HFFc6 (cell line): Measurements from ENCODE around the gene NLRP7. TPM values are rescaled to one million over a fixed set of nuclear protein-coding genes. Genes with fewer than 3 reads are reported as not detected.
"Not testable (repeated sequence)": the region's sequence is repeated elsewhere in the genome, so short reads cannot be mapped to it uniquely, and the experiment has no call there.

Experiments
- DNase-seq: peaks from one replicate; pipeline ENCODE4 v3.0.0-alpha.2; 2018
- H3K27ac Mint-ChIP-seq: 2 replicates; pipeline ENCODE4 v1.8.0; 2020; ENCODE audit warnings: mild to moderate bottlenecking, mixed read lengths
- H3K27me3 Mint-ChIP-seq: 2 replicates; pipeline ENCODE4 v1.8.0; 2021; ENCODE audit warnings: mild to moderate bottlenecking, moderate library complexity, mixed read lengths; ENCODE audit not compliant: insufficient read depth
- H3K36me3 Mint-ChIP-seq: 2 replicates; pipeline ENCODE4 v1.8.0; 2021; ENCODE audit warnings: low read depth, mixed read lengths
- H3K4me1 Mint-ChIP-seq: 2 replicates; pipeline ENCODE4 v1.8.0; 2020; ENCODE audit warnings: low read depth, mixed read lengths
- H3K4me3 Mint-ChIP-seq: 2 replicates; pipeline ENCODE4 v1.8.0; 2020; ENCODE audit warnings: mild to moderate bottlenecking, moderate library complexity, mixed read lengths
- H3K9me3 Mint-ChIP-seq: 2 replicates; pipeline ENCODE4 v1.8.0; 2020; ENCODE audit warnings: mild to moderate bottlenecking, mixed read lengths
- CTCF ChIP-seq: fragments of 200-600 bp; sonication (generic); IDR thresholded peaks from 2 replicates; pipeline ENCODE4 v1.5.0; 2021; ENCODE audit warnings: antibody characterized with exemption, mild to moderate bottlenecking
- total RNA-seq, 6 experiments: library from RNA; stranded (reverse); fragmentation: NEBNext Ultra II Directional; extraction: Animal tissue kit (Norgen Biotek cat#: 25700); gene quantifications; 2 replicates in 1 of 6; 3 replicates in 5 of 6; pipeline ENCODE4 v1.2.3, GENCODE V29; 2021

NLRP7 gene
- total RNA-seq, 6 experiments from 2014 or later = not detected

DNA sequence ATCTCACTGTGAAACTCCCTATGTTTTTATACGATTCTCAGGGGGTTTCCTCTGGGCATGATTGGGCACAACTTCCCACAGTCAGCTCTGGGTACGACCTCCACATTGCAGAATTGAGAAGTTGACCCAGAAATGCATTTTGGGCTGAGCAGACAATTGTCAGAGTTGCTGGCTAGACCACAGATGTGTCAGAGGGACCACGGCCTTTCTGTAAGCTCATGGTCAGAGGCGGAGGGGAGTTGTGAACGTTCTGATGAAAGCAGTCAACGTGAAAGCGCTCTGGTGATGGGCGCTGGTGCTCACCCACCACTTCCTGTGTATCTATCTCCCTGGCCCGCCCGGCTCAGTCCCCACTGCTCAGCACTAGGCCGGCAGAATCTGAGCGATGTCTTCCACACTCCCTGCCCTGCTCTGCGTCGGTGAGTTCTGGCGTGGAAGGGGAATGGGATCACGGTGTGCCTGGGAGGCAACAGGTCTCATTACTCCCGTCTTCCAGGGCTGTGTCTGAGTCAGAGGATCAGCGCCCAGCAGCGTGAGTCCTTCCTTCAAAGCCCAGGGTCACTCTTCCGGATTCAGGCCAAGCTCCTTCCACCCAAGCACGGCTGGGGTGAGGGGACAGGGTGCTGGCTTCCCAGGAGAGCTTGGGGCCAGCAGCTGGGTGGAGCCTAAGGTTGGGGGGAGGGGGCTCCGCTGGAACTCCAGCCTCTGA, 41.4 kb downstream of the NLRP7 start, which contains the start of gene NCR1:
Gene NCR1, plus strand, starts transcription at position 346 of the 709 bp plus-strand sequence. Its CDS starts 40 bp downstream, at position 386.
- peaks cover 36% of the 10 kb centered on the region for H3K9me3 Mint-ChIP-seq
- DNase-seq = no peak
- H3K4me3 Mint-ChIP-seq = no peak within 1 kb of the TSS
- H3K27me3 Mint-ChIP-seq = no peaks in the 10 kb centered on the region; the same call in 1 of the 2 replicates
- no peak within 1 kb of the TSS for H3K27ac Mint-ChIP-seq
- no peak for TF ChIP-seq CTCF
- H3K4me1 Mint-ChIP-seq = no peaks in the 10 kb centered on the region
- peaks cover 9% of the 10 kb centered on the region; the same call in 1 of the 2 replicates for H3K36me3 Mint-ChIP-seq

DNA sequence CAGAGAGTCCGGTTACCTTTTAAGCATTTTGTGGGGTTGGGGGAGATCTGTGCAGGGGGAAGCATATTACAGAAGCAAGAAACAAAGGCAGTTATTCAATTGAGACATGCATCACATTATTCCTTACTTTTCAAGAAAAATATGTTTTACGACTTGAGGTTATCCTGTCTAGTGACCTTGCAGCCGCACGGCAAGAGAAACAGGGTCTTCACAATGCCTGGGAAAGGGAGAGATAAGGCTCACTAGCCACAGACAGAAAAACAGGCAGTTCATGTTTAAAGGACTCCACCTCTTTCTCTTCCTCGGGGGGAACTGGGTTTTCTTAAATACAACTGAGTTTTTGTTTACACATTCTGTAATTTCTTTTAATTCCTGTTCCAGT, 41.9 kb downstream of the NLRP7 start:
- Mint-ChIP-seq H3K36me3 (peaks cover 5% of the 10 kb centered on the region; the same call in 1 of the 2 replicates), H3K4me3 (no peak overlapping the region), H3K27me3 (no peaks in the 10 kb centered on the region; the same call in 1 of the 2 replicates), H3K27ac (no peak overlapping the region), H3K4me1 (no peaks in the 10 kb centered on the region), H3K9me3 (peaks cover 35% of the 10 kb centered on the region)
- no peak for DNase-seq
- no peak for TF ChIP-seq CTCF

GRCh38 chr19:54904261-54904660, 43.1 kb downstream of the NLRP7 start:
- not testable (repeated sequence) for H3K4me1 Mint-ChIP-seq, H3K27me3 Mint-ChIP-seq, DNase-seq, H3K27ac Mint-ChIP-seq, H3K4me3 Mint-ChIP-seq, H3K36me3 Mint-ChIP-seq
- peaks cover 41% of the 10 kb centered on the region for H3K9me3 Mint-ChIP-seq

DNA sequence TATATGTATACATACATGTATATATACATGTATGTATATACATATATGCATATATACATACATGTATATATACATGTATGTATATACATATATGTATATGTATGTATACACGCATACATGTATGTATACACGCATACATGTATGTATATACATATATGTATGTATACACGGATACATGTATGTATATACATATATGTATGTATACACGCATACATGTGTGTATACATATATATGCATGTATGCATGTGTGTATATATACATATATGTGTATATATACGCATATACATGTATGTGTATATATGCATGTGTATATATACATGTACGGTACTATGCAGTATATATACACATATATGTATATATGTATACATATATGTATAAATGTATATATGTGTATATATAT, 44.0 kb downstream of the NLRP7 start:
- H3K4me1 Mint-ChIP-seq = no peaks in the 10 kb centered on the region
- peaks cover 47% of the 10 kb centered on the region for H3K9me3 Mint-ChIP-seq
- no peak overlapping the region for H3K27ac Mint-ChIP-seq
- no peak for DNase-seq
- 0 out of 2 replicates have a peak, but pooled peaks cover 6% of the 10 kb centered on the region for H3K36me3 Mint-ChIP-seq
- no peak for TF ChIP-seq CTCF
- H3K27me3 Mint-ChIP-seq = peaks cover 1% of the 10 kb centered on the region
- H3K4me3 Mint-ChIP-seq = no peak overlapping the region

- no peaks in the 10 kb centered on the region for H3K4me1 Mint-ChIP-seq
- 0 out of 2 replicates have a peak, but pooled peaks cover 6% of the 10 kb centered on the region for H3K36me3 Mint-ChIP-seq
- H3K9me3 Mint-ChIP-seq = peaks cover 52% of the 10 kb centered on the region
- no peak overlapping the region for H3K4me3 Mint-ChIP-seq
- no peak overlapping the region for H3K27ac Mint-ChIP-seq
- no peak for DNase-seq
- H3K27me3 Mint-ChIP-seq = peaks cover 1% of the 10 kb centered on the region
- TF ChIP-seq CTCF = no peak
Measured at GRCh38 chr19:54902061-54902460, 45.3 kb downstream of the NLRP7 start.

DNA sequence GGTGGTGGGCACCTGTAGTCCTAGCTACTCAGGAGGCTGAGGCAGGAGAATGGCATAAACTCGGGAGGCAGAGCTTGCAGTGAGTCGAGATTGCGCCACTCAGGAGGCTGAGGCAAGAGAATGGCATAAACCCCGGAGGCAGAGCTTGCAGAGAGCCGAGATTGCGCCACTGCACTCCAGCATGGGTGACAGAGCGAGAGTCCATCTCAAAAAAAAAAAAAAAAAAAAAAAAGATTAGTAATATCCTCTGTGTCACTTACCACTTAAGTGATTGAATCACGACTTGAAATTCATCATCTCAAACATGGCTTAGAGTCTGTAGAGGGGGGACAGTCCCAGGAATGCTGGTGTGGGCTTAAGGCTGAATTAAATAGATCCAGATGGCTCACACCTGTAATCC, 46.2 kb downstream of the NLRP7 start:
- not testable (repeated sequence) for H3K27ac Mint-ChIP-seq, H3K4me1 Mint-ChIP-seq
- H3K36me3 Mint-ChIP-seq = 0 out of 2 replicates have a peak, but pooled peaks cover 10% of the 10 kb centered on the region

DNA sequence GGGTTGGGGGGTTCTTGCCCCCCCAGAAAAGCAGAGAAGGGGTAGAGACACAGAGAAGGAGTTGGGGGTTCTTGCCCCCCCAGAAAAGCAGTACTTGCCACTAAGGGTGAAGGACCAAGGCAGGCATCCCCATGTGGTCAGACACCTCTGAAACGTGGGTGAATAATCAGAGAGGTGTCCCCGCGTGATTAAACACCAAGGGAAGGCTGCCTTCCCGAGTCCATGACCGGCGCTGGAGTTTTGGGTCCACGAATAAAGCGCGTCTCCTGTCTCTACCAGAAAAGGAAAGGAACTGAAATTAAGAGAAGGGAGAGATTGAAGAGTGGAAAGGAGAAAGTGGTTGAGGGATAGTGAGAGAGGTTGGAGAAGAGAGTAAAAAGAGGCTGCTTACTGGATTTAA, 47.7 kb downstream of the NLRP7 start:
- not testable (repeated sequence) for H3K4me1 Mint-ChIP-seq, H3K4me3 Mint-ChIP-seq, H3K27me3 Mint-ChIP-seq, H3K27ac Mint-ChIP-seq, DNase-seq
- Mint-ChIP-seq H3K9me3 (peaks cover 52% of the 10 kb centered on the region), H3K36me3 (0 out of 2 replicates have a peak, but pooled peaks cover 10% of the 10 kb centered on the region)

More for the DNA sequence above, 46.2 kb downstream of the NLRP7 start:
- H3K9me3 Mint-ChIP-seq = peaks cover 58% of the 10 kb centered on the region
- H3K4me3 Mint-ChIP-seq, H3K27me3 Mint-ChIP-seq, DNase-seq: not testable (repeated sequence)

DNA sequence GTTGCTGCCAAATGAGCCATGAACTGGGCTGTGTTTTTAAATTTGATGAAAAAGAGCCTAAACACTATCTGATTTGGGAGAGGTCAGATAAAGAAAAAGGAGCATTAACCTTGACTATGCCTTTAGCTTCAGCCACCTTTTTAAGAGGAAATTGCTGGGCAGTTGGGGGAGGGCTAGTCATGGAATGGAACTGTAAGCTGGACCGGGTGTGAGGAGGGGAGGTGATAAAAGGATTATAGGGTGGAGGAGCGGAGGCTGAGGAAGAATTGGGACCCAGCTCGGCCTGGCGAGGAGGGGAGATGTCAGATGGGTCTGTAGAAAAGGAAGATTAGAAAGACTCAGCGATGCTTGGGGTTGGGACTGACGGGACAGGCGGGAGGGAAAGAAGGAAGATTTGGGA, 48.6 kb downstream of the NLRP7 start:
- not testable (repeated sequence) for H3K27me3 Mint-ChIP-seq, H3K4me3 Mint-ChIP-seq, DNase-seq, H3K27ac Mint-ChIP-seq, H3K4me1 Mint-ChIP-seq
- Mint-ChIP-seq H3K36me3 (0 out of 2 replicates have a peak, but pooled peaks cover 10% of the 10 kb centered on the region), H3K9me3 (peaks cover 57% of the 10 kb centered on the region)
